Measurements from ENCODE around the gene ZNF598.
A peak's percentile ranks its signal among the peaks of the same experiment; 100 is the strongest.

Gene ZNF598

DNA sequence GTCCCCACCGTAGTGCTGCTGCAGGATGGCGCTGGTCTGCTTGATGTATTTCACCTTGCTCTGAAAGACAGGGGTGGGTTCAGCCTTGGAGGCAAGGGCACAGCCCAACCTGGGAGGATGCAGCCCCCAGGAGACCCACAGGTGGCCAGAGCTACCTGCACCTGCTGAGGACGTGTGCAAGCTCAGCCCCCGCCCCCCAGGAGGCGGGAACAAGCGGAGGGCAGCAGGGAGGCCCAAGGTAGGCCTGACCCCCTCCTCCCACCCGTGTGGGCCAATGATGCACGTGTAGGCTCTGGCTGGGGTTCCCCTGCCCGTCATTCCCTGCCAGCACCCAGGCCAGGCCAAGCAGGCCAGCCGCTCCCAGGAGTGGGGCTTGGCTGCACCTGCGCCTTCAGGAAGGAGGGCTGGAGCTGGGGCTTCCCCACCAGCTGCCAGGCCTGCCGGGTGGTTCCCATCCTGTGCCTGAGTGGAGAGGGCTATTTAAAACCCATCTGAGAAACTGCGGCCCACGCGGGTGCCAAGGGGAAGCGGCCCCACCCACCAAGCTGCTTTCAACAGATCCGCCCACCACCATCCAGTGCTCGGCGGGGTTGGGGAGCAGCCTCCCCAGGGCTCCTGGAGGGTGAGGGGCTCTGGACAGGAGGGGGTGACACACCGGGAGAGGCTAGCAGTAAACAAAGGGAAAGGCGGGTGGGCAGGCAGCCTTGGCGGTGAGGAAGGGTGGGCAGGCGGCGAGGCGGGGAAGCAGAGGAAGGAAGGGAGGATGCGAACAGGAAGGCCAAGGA is 34.2 kb upstream of the ZNF598 start:
- no peak for DNase-seq
- Mint-ChIP-seq H3K27ac (no peak overlapping the region), H3K27me3 (no peaks in the 10 kb centered on the region), H3K4me3 (no peak overlapping the region), H3K9me3 (no peaks in the 10 kb centered on the region), H3K4me1 (peaks cover 21% of the 10 kb centered on the region)
- no peak for ATAC-seq

DNA sequence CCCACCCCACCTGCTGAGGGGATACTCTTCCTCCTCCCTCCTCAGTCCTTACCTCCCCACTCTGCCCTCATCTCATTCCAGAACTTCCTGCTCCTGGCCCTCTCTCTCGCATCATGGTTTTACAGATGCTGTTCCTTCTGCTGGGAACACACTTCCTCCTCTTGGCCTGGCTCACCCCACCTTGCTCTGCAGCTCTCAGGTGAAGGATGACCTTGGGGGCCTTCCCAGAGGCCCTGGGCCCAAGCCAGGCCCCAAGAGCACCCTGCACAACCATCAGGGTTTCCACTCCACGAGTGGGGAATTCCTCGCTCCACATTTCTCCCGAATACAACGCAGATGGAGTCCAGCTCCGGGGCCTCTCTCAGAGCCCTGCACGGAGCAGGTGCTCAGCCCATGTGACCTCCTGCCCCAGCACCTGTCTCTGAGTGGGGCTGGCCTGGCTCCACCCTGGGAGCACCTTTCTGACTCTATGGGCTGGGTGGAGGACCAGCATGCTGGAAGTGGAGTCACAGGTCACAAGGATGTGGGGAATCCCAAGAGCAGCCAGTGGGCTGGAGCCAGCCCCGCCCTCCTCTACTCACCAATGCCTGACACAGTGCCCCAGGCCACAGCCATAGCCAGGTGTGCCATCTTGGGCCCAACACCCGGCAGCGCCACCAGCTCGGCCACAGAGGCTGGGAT is 33.5 kb upstream of the ZNF598 start:
- ATAC-seq (no peak), DNase-seq (no peak)
- Mint-ChIP-seq H3K9me3 (no peaks in the 10 kb centered on the region), H3K4me1 (peaks cover 14% of the 10 kb centered on the region), H3K27me3 (no peaks in the 10 kb centered on the region), H3K27ac (peak overlapping the region in 1 of 2 donors; percentile 49), H3K4me3 (no peak overlapping the region)

DNA sequence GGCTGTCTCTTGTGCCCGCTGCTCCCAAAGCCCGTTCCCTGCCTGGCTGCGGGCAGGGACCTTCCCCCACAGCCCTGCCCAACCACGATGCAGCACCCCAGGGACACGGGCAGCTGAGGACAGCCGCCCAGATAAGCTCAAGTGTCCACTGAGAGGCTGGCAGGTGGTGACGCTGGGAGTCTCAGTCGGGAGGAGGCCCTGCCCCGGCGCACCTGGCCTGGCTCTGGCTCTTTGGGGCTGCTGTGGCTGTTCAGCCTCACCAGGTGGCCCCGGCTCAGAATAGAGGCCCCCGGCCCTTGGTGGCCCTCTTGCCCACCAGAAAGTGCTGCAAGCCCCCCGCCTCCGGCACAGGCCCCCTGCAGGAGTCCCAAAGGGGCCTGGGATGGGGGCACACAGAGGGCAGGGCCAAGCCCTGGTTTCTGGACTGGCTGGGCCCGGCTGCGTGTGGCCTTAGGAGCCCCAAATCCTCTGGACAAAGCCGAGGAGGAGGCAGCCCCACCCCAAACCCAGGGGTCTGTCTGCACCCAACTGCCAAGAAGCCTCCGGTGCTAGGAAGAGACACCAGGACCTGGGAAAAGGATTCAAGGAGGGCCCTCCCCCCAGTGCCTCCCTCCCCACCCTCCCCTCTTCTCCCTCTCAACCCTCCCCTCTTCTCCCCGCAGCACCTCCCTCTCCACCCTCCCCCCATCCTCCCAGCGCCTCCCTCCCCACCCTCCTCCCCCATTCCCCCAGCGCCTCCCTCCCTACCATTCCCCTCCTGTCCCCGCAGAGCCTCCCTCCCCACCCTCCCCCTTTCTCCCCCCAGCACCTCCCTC is 32.8 kb upstream of the ZNF598 start:
- no peak overlapping the region for H3K27ac Mint-ChIP-seq
- DNase-seq = no peak
- H3K27me3 Mint-ChIP-seq = no peaks in the 10 kb centered on the region
- no peak for ATAC-seq
- no peaks in the 10 kb centered on the region for H3K9me3 Mint-ChIP-seq
- no peak overlapping the region for H3K4me3 Mint-ChIP-seq
- H3K4me1 Mint-ChIP-seq = peaks cover 13% of the 10 kb centered on the region

DNA sequence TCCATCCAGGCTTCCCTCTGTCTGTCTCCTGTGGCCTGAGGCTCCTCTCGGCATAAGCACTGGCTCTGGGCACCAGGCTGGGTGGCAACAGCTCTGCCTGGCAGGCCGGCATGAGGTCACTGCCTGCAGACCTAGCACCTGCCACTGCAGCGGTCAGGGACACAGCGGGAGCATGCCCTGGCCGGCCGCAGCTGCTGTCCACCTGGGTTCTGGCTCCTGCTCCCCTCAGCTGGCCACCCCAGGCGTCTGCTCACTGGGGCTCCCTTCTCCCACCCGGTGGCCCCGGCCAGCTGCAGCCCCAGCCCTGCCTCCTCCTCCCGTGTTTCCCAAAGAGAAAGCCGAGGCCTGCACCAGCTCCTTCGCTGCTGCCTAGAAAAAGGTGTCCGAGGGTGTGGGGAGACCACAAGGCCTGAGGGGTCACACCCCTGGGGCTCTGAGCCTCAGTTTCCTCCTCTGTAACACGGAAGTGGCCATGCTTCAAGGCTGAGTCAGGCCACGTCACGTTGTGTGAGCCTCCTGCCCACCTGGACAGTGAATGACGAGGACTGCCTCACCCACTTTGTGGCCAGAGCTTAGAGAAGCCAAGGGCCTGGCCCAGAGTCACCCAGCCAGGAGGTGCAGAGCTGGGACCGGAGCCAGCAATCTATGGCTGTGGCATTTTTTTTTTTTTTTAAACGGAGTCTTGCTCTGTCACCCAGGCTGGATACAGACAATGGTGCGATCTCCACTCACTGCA is 31.3 kb upstream of the ZNF598 start:
- no peak overlapping the region for H3K4me3 Mint-ChIP-seq
- H3K27me3 Mint-ChIP-seq = no peaks in the 10 kb centered on the region
- no peaks in the 10 kb centered on the region for H3K9me3 Mint-ChIP-seq
- peak overlapping the region in 1 of 2 donors; percentile 34 for H3K27ac Mint-ChIP-seq
- no peak for DNase-seq
- no peaks in the 10 kb centered on the region for H3K4me1 Mint-ChIP-seq
- ATAC-seq = no peak

DNA sequence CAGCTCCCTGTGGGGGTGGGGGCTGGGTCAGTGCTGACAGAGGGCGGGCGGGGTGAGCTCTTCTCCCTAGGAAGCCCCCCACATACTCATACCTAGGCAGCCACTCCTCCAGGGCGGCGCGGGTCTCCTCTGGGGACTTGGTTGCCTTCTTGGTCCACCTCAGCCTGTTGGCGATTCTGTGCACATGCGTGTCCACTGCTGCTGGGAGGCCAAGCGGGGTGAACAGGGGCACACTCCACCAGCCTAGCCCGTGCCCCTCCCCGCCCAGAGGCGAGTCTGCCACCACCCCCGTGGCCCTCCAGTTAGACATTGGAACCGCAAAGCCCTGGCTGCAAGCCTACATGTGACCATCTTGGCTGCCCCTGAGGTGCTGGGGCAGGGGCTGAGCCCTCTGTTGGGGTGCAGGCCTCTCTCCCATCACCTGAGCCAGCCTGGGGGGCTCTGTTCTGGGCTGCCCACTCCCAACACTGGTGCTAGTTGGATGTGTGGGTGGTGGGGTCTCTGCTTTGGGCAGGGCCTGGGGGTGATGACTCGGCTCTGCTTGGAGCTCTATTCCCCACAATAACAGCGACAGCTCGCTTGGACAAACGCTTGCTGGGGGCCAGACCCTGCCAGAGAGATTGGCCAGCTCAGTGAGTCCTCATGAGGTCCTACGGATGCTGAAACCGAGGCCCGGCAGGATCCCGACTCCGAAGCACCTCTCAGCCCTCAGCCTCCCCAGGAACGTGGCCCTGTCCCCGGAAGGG is 30.6 kb upstream of the ZNF598 start:
- Mint-ChIP-seq H3K27me3 (no peaks in the 10 kb centered on the region), H3K9me3 (no peaks in the 10 kb centered on the region), H3K27ac (no peak overlapping the region), H3K4me3 (no peak overlapping the region), H3K4me1 (no peaks in the 10 kb centered on the region)
- ATAC-seq = no peak
- DNase-seq = no peak

DNA sequence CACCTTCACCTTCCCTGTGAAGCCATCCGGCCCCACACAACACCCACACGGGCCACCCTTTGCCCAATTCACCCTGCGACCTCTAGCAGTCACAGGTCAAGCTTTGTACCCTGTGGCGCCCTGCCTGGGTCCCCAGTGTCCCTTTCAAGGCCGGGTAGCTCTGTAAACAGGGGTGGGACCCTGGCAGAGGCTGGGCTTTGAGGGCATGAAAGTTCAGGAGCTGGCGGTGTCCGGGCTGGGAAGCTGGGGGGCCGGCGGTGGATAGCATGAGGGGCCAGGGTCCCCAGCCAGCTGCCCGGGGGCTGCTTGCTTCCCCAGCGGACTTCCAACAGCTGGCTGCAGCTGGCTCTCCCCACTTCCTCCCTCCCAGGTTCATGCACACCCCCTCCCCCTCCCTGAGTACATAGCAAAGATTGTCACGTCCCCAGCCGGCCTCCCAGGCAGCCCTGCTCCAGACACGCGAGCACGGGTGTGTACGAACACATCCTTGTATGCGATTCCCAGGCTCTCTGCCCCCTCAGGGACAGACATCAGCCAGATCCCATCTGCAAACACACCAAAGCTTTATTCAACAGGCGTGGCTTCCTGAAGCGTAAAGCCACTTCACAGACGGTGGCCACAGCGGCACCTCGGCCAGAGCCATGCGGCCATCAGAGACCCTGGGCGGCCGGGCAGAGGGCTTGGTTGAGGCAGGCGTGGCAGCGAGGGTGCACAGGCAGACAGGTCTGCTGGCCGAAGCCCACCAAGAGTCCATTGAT is 29.8 kb upstream of the ZNF598 start:
- no peak overlapping the region for H3K4me3 Mint-ChIP-seq
- no peaks in the 10 kb centered on the region for H3K4me1 Mint-ChIP-seq
- H3K9me3 Mint-ChIP-seq = no peaks in the 10 kb centered on the region
- DNase-seq = no peak
- H3K27ac Mint-ChIP-seq = no peak overlapping the region
- H3K27me3 Mint-ChIP-seq = no peaks in the 10 kb centered on the region
- no peak for ATAC-seq

DNA sequence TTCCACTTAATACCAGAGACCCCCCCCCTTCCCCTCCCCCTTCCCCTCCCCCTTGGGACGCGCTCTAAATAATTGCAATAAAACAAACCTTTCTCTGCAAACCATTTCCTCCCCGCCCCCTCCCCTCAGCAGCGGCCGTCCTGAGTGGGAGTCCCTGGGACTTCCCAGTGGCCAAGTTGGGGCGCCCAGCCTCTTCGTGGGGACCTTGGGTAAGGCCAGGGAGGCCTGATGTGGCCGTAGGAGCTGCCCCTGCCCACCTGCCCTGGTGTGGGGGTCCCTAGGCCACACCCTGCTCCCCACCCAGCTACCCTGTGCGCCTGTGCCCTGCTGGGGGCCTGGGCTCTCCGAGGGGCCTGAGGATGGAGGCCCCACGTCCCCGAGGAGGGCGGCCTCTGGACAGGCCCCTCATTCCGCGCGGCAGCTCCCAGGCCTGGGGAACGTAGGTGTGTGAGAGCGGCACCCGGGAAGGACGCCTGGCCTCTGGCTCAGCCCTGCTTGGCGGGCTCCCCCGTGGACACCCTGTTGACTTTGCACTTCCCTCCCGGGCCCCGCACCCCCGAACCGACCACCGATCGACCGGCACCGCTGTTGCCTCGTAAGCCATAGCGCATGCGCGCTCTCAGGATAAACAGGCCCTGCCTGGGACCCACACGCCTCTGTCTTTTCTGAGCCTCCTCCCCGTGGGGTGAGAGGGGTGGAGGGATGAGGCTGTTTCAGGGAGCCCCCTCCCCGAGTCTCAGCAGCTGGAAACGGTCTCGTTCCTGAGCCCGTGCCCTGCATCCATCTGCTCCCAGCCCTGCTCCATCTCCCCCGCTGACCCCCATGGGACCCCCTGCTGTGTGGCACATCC is 29.0 kb upstream of the ZNF598 start:
- ATAC-seq = no peak

DNA sequence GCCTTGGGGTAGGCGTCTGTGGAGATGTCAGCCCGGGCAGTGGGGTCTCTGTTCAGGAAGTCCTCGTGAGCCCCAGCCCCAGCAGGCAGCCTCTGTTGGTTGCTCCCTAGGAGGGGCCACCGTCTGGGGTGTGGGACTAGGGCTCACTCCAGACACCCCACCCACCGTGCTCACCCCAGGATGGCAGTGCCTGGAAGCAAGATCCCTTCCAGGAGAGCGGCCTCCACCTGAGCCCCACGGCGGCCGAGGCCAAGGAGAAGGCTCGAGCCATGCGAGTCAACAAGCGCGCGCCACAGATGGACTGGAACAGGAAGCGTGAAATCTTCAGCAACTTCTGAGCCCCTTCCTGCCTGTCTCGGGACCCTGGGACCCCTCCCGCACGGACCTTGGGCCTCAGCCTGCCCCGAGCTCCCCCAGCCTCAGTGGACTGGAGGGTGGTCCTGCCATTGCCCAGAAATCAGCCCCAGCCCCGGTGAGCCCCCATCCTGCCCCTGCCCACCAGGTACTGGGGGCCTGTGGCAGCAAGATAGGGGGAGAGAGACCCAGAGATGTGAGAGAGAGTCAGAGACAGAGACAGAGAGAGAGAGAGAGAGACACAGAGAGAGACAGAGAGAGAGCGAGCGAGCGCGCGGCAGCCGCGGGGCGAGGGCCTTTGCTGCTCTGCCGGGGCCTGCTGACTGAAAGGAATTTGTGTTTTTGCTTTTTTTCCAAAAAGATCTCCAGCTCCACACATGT is 28.2 kb upstream of the ZNF598 start:
- ATAC-seq = no peak
- no peak overlapping the region for H3K27ac Mint-ChIP-seq
- no peaks in the 10 kb centered on the region for H3K9me3 Mint-ChIP-seq
- no peak overlapping the region for H3K4me3 Mint-ChIP-seq
- H3K4me1 Mint-ChIP-seq = no peaks in the 10 kb centered on the region
- H3K27me3 Mint-ChIP-seq = no peaks in the 10 kb centered on the region
- DNase-seq = no peak

More for the DNA sequence above, 29.0 kb upstream of the ZNF598 start:
- no peak for DNase-seq
- H3K4me1 Mint-ChIP-seq = no peaks in the 10 kb centered on the region
- no peaks in the 10 kb centered on the region for H3K9me3 Mint-ChIP-seq
- H3K27ac Mint-ChIP-seq = no peak overlapping the region
- H3K4me3 Mint-ChIP-seq = no peak overlapping the region
- no peaks in the 10 kb centered on the region for H3K27me3 Mint-ChIP-seq

DNA sequence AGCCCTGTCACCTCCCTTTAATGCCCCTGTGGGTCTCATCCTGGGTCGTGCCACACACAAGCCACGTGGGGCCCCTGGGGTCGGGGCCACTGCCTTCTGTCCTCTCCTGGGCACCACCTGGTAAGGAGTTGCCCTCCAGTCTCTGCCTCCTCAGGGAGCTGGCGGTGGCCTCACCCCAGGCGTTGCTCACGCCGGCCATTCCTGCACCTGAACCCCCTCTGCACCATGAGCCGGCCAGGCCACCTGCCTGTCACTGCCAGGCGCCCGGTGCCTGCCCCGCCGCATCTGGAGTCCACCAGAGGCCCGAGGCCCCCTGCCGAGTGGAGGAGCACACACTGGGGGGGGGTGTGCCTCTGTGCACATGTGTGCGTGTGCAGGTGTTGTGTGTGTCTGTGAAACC is 27.5 kb upstream of the ZNF598 start:
- no peaks in the 10 kb centered on the region for H3K27me3 Mint-ChIP-seq
- DNase-seq = no peak

DNA sequence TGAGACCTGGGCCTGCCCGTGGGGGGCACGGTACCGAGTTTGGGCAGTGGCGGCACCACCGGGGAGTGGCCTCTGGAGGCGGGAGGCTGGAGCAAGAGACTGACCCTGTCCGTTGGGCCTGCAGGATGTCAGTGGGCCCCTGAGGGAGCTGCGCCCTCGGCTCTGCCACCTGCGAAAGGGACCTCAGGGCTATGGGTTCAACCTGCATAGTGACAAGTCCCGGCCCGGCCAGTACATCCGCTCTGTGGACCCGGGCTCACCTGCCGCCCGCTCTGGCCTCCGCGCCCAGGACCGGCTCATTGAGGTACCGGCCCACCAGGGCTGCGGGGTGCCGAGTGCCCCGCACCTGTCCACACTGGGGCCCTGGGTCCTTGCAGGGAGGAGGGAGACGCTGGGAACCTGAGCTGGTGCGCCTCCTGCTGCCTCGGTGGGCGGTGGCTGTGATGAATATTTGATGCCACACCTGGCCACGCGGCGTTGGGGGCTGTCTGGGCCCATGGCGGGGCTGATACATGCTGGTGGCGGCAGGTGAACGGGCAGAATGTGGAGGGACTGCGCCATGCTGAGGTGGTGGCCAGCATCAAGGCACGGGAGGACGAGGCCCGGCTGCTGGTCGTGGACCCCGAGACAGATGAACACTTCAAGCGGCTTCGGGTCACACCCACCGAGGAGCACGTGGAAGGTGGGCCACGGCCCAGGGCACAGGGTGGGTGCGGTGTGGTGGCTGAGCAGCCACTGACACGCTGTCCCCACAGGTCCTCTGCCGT is 26.8 kb upstream of the ZNF598 start:
- H3K4me3 Mint-ChIP-seq = no peak overlapping the region
- no peaks in the 10 kb centered on the region for H3K4me1 Mint-ChIP-seq
- no peaks in the 10 kb centered on the region for H3K9me3 Mint-ChIP-seq
- no peak for DNase-seq
- no peaks in the 10 kb centered on the region for H3K27me3 Mint-ChIP-seq
- no peak for ATAC-seq
- H3K27ac Mint-ChIP-seq = no peak overlapping the region

More for the DNA sequence above, 27.5 kb upstream of the ZNF598 start:
- Mint-ChIP-seq H3K9me3 (no peaks in the 10 kb centered on the region), H3K27ac (no peak overlapping the region), H3K4me1 (no peaks in the 10 kb centered on the region), H3K4me3 (no peak overlapping the region)
- no peak for ATAC-seq

DNA sequence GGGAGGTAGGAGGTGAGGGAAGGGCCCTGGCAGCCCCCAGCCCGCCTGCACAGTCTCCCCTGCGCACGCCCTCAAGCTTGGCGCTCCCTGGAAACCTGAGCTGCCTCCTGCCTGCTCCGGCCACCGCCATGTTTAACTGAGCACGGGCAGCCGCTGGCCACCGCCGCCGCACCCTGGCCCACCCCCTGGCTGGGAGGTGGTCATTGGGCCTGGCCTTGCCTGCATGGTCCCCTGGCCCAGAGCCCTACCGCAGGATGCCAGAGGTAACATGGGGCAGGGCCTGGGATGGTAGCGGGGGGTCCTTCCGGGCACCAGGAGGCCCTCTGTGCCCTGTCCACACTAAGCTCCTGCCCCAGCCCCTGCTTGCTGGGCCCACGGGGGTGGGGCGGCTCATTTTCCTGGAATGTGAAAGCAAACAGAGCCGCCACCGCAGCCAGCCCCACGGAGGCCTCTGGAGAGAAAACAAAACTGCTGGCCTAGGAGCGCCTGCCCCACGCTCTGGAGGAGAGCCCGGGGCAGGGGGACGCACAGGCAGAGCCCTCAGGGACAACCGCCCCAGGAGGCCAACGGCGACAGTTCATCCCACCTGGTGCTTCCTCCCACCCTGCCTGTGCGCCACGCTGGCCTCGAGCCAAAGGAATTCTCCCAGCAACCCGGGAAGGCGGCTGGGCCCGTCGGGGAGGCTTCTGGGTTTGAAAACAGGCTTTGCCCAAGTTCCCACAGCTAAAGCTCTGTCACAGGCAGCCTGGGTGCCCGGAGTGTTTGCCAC is 26.0 kb upstream of the ZNF598 start:
- ATAC-seq = no peak
- DNase-seq = no peak
- Mint-ChIP-seq H3K4me1 (no peaks in the 10 kb centered on the region), H3K9me3 (no peaks in the 10 kb centered on the region), H3K4me3 (no peak overlapping the region), H3K27ac (no peak overlapping the region), H3K27me3 (no peaks in the 10 kb centered on the region)

Measured in stimulated activated naive CD8-positive, alpha-beta T cell treated with anti-CD3 and anti-CD28 coated beads, Interleukin-15, amount 100 ng/mL, for 72 hours (primary cell).